HepG2 (cell line): ENCODE data around the gene PARD3. TPM values are rescaled to one million over a fixed set of nuclear protein-coding genes. Genes with fewer than 3 reads are reported as not detected.

Source experiments
- ARID2 ChIP-seq: sonication (generic); formaldehyde crosslinking; IDR thresholded peaks from 2 replicates; pipeline ENCODE4 v1.8.1; 2022; ENCODE audit warnings: mild to moderate bottlenecking, missing genetic modification reagents, borderline replicate concordance
- ARNTL ChIP-seq: sonication (generic); formaldehyde crosslinking; IDR thresholded peaks from 2 replicates; pipeline ENCODE4 v1.4.0; 2020; ENCODE audit warnings: mild to moderate bottlenecking, missing genetic modification reagents
- ATF1 ChIP-seq: IDR thresholded peaks from 2 replicates; pipeline ENCODE4 v1.6.1; 2016; ENCODE audit warnings: mild to moderate bottlenecking, control low read depth
- CBX1 ChIP-seq: IDR thresholded peaks from one replicate; pipeline ENCODE4 v1.6.1; 2016; ENCODE audit warnings: antibody characterized with exemption, low read depth
- DMAP1 ChIP-seq: IDR thresholded peaks from 2 replicates; pipeline ENCODE4 v1.6.1; 2016
- PHF21A ChIP-seq: sonication (generic); formaldehyde crosslinking; IDR thresholded peaks from 2 replicates; pipeline ENCODE4 v1.5.0; 2020; ENCODE audit warnings: mild to moderate bottlenecking, missing genetic modification reagents
- RORA ChIP-seq: sonication (generic); formaldehyde crosslinking; IDR thresholded peaks from 2 replicates; pipeline ENCODE4 v1.5.0; 2020; ENCODE audit warnings: mild to moderate bottlenecking, missing genetic modification reagents, moderate library complexity
- SRSF4 ChIP-seq: fragments of 200-400 bp; formaldehyde crosslinking; IDR thresholded peaks from one replicate; pipeline ENCODE4 v1.6.1; 2018; ENCODE audit warnings: mild to moderate bottlenecking, low read depth, low read length, moderate library complexity; ENCODE audit not compliant: poor library complexity, severe bottlenecking
- TSC22D2 ChIP-seq: sonication (generic); formaldehyde crosslinking; IDR thresholded peaks from 2 replicates; pipeline ENCODE4 v1.5.1; 2020; ENCODE audit warnings: missing genetic modification reagents, mild to moderate bottlenecking, borderline replicate concordance
- YEATS4 ChIP-seq: sonication (generic); formaldehyde crosslinking; IDR thresholded peaks from 2 replicates; pipeline ENCODE4 v1.4.0; 2020; ENCODE audit warnings: missing genetic modification reagents, borderline replicate concordance
- ZFX ChIP-seq: sonication (generic); formaldehyde crosslinking; IDR thresholded peaks from 2 replicates; pipeline ENCODE4 v1.4.0; 2020; ENCODE audit warnings: mild to moderate bottlenecking, low read depth, missing genetic modification reagents, moderate library complexity
- ZNF225 ChIP-seq: sonication (generic); formaldehyde crosslinking; IDR thresholded peaks from 2 replicates; pipeline ENCODE4 v1.4.0; 2020; ENCODE audit warnings: mild to moderate bottlenecking, missing genetic modification reagents
- ZNF382 ChIP-seq: sonication (generic); formaldehyde crosslinking; IDR thresholded peaks from 2 replicates; pipeline ENCODE4 v1.5.0; 2020; ENCODE audit warnings: missing genetic modification reagents, mild to moderate bottlenecking, borderline replicate concordance
- polyA plus RNA-seq, 8 experiments: library from polyadenylated mRNA; depleted of rRNA in 3 of 8; stranded (reverse) in 7 of 8; unstranded in 1 of 8; fragments of >200 nt; fragmentation: Illumina TruSeq in 4 of 8; extraction: Trizol in 4 of 8; gene quantifications; 2 replicates each; pipeline versions ENCODE4 v1.2.1 to v1.2.3, GENCODE V29; 2011 to 2016; ENCODE audit warnings: low read depth in 4 of 8, missing spikeins in 1 of 8, mixed read lengths in 1 of 8; ENCODE audit not compliant: insufficient read depth in 1 of 8
- total RNA-seq, 5 experiments: library from RNA; depleted of rRNA; stranded (reverse); fragments of >200 nt; fragmentation: Illumina TruSeq; extraction: Trizol; gene quantifications; 2 replicates each; pipeline ENCODE4 v1.2.3, GENCODE V29; 2016; ENCODE audit warnings: low read depth in 1 of 5
- TF ChIP-seq, protein P1 (sequence below), 2 experiments: fragments of 450-650 bp in 1 of 2; sonication (generic) in 1 of 2; formaldehyde crosslinking in 1 of 2; IDR thresholded peaks; 2 replicates each; pipeline versions ENCODE4 v1.6.1 to v1.8.0; 2016 to 2022; ENCODE audit warnings: antibody characterized with exemption in 1 of 2, mild to moderate bottlenecking in 1 of 2, missing genetic modification reagents in 1 of 2
- TF ChIP-seq, protein P2 (sequence below): sonication (generic); formaldehyde crosslinking; conservative IDR thresholded peaks from 2 replicates; pipeline ENCODE4 v1.5.0; 2020; ENCODE audit warnings: missing genetic modification reagents
- TF ChIP-seq, protein P3 (sequence below): sonication (generic); formaldehyde crosslinking; IDR thresholded peaks from 2 replicates; pipeline ENCODE4 v1.5.1; 2020; ENCODE audit warnings: mild to moderate bottlenecking, missing genetic modification reagents, moderate library complexity
- TF ChIP-seq, protein P4 (sequence below): sonication (generic); formaldehyde crosslinking; IDR thresholded peaks from 2 replicates; pipeline ENCODE4 v1.4.0; 2020; ENCODE audit warnings: missing genetic modification reagents, borderline replicate concordance

PARD3 gene
- total and polyA plus RNA-seq, 2 of the 13 experiments (the other 11 are each of a cell fraction or from before 2014, with no cell fraction given) = 40.9 to 60.0 TPM

DNA sequence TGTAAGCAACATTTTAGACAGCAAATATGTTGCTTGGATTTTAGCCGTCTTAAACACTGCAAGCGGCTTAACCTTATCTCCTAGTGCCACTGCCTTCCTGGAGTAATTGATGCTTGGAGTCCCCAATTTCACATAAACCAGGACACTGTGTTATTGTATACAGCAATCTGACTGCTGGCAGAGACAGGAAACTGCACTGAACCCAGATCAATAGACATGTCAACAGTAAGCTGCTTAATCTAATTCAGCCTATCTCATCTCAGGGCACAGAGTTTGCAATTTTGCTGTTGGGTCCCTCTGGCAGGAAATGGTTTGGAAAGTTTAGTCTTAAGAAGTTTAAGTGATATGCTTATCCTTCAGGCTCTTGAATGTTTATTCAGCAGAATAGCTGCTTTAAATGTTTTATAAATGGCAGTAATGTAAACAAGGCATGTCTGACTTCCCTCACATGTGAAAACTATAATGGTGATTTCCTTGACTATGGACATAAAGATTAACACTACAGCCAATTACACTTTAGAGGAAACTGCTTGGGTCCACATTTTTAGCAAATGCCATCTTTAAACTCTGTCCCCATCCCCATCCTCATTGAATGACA lies 598.6 kb downstream of the PARD3 start (continued):
- TF ChIP-seq, protein P1, sequence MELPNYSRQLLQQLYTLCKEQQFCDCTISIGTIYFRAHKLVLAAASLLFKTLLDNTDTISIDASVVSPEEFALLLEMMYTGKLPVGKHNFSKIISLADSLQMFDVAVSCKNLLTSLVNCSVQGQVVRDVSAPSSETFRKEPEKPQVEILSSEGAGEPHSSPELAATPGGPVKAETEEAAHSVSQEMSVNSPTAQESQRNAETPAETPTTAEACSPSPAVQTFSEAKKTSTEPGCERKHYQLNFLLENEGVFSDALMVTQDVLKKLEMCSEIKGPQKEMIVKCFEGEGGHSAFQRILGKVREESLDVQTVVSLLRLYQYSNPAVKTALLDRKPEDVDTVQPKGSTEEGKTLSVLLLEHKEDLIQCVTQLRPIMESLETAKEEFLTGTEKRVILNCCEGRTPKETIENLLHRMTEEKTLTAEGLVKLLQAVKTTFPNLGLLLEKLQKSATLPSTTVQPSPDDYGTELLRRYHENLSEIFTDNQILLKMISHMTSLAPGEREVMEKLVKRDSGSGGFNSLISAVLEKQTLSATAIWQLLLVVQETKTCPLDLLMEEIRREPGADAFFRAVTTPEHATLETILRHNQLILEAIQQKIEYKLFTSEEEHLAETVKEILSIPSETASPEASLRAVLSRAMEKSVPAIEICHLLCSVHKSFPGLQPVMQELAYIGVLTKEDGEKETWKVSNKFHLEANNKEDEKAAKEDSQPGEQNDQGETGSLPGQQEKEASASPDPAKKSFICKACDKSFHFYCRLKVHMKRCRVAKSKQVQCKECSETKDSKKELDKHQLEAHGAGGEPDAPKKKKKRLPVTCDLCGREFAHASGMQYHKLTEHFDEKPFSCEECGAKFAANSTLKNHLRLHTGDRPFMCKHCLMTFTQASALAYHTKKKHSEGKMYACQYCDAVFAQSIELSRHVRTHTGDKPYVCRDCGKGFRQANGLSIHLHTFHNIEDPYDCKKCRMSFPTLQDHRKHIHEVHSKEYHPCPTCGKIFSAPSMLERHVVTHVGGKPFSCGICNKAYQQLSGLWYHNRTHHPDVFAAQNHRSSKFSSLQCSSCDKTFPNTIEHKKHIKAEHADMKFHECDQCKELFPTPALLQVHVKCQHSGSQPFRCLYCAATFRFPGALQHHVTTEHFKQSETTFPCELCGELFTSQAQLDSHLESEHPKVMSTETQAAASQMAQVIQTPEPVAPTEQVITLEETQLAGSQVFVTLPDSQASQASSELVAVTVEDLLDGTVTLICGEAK (IDR thresholded peaks at IDR 0.05) = no peak
- TF ChIP-seq, protein P1 (CRISPR knock-in tag; IDR thresholded peaks at IDR 0.05) = no peak
- TF ChIP-seq PHF21A (CRISPR knock-in tag) = peak; percentile 80
- TF ChIP-seq ARID2 (CRISPR knock-in tag) = no peak
- TF ChIP-seq TSC22D2 (CRISPR knock-in tag) = no peak
- TF ChIP-seq, protein P2, sequence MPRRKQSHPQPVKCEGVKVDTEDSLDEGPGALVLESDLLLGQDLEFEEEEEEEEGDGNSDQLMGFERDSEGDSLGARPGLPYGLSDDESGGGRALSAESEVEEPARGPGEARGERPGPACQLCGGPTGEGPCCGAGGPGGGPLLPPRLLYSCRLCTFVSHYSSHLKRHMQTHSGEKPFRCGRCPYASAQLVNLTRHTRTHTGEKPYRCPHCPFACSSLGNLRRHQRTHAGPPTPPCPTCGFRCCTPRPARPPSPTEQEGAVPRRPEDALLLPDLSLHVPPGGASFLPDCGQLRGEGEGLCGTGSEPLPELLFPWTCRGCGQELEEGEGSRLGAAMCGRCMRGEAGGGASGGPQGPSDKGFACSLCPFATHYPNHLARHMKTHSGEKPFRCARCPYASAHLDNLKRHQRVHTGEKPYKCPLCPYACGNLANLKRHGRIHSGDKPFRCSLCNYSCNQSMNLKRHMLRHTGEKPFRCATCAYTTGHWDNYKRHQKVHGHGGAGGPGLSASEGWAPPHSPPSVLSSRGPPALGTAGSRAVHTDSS (CRISPR knock-in tag) = no peak
- TF ChIP-seq ZNF382 = no peak
- TF ChIP-seq, protein P3, sequence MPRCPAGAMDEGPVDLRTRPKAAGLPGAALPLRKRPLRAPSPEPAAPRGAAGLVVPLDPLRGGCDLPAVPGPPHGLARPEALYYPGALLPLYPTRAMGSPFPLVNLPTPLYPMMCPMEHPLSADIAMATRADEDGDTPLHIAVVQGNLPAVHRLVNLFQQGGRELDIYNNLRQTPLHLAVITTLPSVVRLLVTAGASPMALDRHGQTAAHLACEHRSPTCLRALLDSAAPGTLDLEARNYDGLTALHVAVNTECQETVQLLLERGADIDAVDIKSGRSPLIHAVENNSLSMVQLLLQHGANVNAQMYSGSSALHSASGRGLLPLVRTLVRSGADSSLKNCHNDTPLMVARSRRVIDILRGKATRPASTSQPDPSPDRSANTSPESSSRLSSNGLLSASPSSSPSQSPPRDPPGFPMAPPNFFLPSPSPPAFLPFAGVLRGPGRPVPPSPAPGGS (CRISPR knock-in tag) = no peak
- no peak for TF ChIP-seq SRSF4
- no peak for TF ChIP-seq ATF1
- no peak for TF ChIP-seq ARNTL
- TF ChIP-seq CBX1 = no peak
- no peak for TF ChIP-seq ZNF225 (CRISPR knock-in tag)
- no peak for TF ChIP-seq DMAP1 (CRISPR knock-in tag)
- no peak for TF ChIP-seq ZFX (CRISPR knock-in tag)
- no peak for TF ChIP-seq RORA
- no peak for TF ChIP-seq YEATS4 (CRISPR knock-in tag)
- TF ChIP-seq, protein P4, sequence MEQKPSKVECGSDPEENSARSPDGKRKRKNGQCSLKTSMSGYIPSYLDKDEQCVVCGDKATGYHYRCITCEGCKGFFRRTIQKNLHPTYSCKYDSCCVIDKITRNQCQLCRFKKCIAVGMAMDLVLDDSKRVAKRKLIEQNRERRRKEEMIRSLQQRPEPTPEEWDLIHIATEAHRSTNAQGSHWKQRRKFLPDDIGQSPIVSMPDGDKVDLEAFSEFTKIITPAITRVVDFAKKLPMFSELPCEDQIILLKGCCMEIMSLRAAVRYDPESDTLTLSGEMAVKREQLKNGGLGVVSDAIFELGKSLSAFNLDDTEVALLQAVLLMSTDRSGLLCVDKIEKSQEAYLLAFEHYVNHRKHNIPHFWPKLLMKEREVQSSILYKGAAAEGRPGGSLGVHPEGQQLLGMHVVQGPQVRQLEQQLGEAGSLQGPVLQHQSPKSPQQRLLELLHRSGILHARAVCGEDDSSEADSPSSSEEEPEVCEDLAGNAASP (CRISPR knock-in tag) = no peak
